HG03175 (cell line): ENCODE results near the gene PLPPR5.

Experiments used
- ATAC-seq: cut with Tn5 transposase; IDR thresholded peaks from one replicate; pipeline ENCODE4 v1.9.1; 2021; ENCODE audit warnings: mild to moderate bottlenecking, moderate library complexity; ENCODE audit not compliant: unreplicated experiment

Gene PLPPR5

DNA sequence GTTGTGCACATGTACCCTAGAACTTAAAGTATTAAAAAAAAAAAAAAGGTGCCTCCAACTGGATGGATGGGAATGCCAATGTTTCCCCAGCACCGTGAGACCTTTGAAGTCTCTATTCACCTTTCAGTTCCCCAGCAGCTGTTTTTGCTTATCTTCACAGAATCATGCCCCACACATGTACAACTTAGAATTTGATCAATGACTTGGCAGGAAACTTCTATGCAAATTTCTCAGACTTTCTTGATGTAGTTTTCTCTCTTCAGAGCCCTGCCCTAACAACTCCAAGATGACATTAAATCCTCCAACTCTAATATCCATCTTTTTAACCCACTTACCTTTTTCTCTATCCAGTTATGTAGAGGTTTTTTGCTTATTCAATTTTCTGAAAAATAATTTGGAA lies 144.3 kb downstream of the PLPPR5 start:
- ATAC-seq: no peak

DNA sequence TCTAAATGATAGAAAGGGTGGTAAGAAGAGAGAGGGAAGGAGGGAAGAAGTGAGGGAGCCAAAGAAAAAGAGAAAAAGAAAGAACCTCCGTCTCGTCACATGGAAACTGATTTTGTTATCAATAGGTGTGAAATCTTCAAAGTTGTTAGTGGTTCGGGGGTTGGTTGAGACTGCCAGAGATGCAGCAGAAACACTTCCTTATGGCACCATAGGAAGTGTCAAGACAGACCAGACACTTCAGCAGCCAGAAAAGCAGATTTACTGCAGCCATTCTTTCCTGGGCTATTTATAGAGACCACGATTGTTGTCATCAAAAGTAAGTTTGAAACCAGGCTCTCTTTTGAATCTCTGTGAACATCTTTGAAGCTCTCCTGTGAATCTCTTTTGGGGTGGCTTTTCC lies 150.5 kb downstream of the PLPPR5 start:
- ATAC-seq: no peak

DNA sequence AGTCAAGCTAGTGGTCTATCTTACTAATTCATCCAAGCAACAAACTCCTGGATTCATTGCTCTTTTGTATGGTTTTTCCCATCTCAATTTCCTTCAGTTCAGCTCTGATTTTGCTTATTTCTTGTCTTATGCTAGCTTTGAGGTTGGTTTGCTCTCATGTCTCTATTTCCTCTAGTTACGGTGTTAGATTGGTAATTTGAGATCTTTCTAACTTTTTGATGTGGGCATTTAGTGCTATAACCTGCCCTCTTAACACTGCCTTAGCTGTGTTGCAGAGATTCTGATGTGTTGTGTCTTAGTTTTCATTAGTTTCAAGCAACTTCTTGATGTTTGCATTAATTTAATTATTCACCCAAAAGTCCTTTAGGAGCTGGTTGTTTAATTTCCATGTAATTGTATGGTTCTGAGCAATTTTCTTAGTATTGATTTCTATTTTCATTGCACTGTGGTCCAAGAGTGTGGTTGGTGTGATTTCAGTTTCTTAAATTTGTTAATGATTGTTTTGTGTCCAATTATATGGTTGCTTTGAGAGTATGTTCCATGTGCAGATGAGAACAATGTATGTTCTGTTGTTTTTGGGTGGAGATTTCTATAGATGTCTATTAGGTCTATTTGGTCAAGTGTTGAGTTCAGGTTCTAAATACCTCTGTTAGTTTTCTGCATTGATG lies 154.6 kb downstream of the PLPPR5 start:
- ATAC-seq: peak; percentile 81

DNA sequence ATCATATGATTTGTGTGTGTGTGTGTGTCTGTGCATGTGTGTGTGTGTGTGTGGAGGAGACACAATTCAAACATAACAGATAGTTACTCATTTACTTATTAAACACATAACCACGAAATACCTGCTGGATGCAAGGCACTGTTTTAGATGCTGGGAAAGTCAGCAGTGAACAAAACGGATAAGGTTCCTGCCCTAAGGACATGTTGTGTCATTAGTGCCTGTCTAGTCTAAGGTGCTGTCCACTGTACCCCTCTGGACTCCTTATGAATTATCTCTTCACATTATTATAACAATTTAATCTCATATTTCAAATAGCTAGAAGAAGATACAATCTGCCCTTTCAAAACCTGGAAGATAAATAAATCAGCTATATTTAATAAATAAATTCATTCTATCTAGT lies 162.4 kb downstream of the PLPPR5 start:
- ATAC-seq: no peak
